SK-N-MC (cell line): ENCODE data around the gene RGS4.

ENCODE experiments used
- EZH2 ChIP-seq: fragments of 200-600 bp; sonication (generic); IDR thresholded peaks from one replicate; pipeline ENCODE4 v1.6.1; 2017; ENCODE audit warnings: antibody characterized with exemption
- POLR2AphosphoS5 ChIP-seq: IDR thresholded peaks from 2 replicates; pipeline ENCODE4 v1.6.1; 2012; ENCODE audit warnings: mild to moderate bottlenecking, low read depth, low read length, borderline replicate concordance

GRCh38 chr1:163066168-163066567 lies 3.0 kb upstream of the RGS4 start:
- TF ChIP-seq POLR2AphosphoS5 (no peak), EZH2 (no peak)
